ENCODE measurements around the gene PTPRG.

DNA sequence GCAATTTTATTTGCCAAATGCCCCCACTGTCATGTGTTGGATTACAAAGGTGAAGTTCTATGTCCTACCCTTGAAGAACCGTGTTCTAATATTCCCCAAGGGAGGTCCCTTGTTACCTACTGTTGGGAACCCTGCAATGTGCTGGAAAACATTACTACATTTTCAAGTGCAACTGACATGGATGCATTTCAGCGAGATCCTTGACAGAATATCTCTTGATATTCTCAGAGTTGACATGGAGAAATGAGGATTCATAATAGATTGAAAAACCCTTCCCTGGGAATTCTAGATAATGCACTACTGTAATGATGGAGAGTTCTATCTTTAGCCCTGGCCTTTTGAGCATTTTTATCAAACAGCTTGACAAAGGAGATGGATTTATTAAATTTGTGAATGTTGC lies 414.6 kb downstream of the PTPRG start:
- TF ChIP-seq TAF1 (conservative IDR thresholded peaks at IDR 0.05) (no peak), RAD21 (IDR thresholded peaks at IDR 0.05) (no peak), SP1 (IDR thresholded peaks at IDR 0.05) (no peak), JUND (IDR thresholded peaks at IDR 0.05) (no peak), NR2F2 (IDR thresholded peaks at IDR 0.05) (no peak), HNF4A (conservative IDR thresholded peaks at IDR 0.05) (no peak), YY1 (IDR thresholded peaks at IDR 0.05) (no peak)
- TF ChIP-seq, protein P1, sequence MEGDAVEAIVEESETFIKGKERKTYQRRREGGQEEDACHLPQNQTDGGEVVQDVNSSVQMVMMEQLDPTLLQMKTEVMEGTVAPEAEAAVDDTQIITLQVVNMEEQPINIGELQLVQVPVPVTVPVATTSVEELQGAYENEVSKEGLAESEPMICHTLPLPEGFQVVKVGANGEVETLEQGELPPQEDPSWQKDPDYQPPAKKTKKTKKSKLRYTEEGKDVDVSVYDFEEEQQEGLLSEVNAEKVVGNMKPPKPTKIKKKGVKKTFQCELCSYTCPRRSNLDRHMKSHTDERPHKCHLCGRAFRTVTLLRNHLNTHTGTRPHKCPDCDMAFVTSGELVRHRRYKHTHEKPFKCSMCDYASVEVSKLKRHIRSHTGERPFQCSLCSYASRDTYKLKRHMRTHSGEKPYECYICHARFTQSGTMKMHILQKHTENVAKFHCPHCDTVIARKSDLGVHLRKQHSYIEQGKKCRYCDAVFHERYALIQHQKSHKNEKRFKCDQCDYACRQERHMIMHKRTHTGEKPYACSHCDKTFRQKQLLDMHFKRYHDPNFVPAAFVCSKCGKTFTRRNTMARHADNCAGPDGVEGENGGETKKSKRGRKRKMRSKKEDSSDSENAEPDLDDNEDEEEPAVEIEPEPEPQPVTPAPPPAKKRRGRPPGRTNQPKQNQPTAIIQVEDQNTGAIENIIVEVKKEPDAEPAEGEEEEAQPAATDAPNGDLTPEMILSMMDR (IDR thresholded peaks at IDR 0.05; ENCODE audit: low read depth, low read length, missing input control), result no peak
- TF ChIP-seq, protein P2, sequence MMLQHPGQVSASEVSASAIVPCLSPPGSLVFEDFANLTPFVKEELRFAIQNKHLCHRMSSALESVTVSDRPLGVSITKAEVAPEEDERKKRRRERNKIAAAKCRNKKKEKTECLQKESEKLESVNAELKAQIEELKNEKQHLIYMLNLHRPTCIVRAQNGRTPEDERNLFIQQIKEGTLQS (IDR thresholded peaks at IDR 0.05), result no peak
- TF ChIP-seq, protein P3, sequence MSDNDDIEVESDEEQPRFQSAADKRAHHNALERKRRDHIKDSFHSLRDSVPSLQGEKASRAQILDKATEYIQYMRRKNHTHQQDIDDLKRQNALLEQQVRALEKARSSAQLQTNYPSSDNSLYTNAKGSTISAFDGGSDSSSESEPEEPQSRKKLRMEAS (IDR thresholded peaks at IDR 0.05), result no peak
- TF ChIP-seq, protein P4, sequence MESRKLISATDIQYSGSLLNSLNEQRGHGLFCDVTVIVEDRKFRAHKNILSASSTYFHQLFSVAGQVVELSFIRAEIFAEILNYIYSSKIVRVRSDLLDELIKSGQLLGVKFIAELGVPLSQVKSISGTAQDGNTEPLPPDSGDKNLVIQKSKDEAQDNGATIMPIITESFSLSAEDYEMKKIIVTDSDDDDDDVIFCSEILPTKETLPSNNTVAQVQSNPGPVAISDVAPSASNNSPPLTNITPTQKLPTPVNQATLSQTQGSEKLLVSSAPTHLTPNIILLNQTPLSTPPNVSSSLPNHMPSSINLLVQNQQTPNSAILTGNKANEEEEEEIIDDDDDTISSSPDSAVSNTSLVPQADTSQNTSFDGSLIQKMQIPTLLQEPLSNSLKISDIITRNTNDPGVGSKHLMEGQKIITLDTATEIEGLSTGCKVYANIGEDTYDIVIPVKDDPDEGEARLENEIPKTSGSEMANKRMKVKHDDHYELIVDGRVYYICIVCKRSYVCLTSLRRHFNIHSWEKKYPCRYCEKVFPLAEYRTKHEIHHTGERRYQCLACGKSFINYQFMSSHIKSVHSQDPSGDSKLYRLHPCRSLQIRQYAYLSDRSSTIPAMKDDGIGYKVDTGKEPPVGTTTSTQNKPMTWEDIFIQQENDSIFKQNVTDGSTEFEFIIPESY (IDR thresholded peaks at IDR 0.05), result no peak

Data from liver (tissue), 3 donors.